ENCODE results near the gene GLE1.

GRCh38 chr9:128579194-128579593, 74.7 kb downstream of the GLE1 start:
- TF ChIP-seq, protein P1, sequence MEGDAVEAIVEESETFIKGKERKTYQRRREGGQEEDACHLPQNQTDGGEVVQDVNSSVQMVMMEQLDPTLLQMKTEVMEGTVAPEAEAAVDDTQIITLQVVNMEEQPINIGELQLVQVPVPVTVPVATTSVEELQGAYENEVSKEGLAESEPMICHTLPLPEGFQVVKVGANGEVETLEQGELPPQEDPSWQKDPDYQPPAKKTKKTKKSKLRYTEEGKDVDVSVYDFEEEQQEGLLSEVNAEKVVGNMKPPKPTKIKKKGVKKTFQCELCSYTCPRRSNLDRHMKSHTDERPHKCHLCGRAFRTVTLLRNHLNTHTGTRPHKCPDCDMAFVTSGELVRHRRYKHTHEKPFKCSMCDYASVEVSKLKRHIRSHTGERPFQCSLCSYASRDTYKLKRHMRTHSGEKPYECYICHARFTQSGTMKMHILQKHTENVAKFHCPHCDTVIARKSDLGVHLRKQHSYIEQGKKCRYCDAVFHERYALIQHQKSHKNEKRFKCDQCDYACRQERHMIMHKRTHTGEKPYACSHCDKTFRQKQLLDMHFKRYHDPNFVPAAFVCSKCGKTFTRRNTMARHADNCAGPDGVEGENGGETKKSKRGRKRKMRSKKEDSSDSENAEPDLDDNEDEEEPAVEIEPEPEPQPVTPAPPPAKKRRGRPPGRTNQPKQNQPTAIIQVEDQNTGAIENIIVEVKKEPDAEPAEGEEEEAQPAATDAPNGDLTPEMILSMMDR (IDR thresholded peaks at IDR 0.05; ENCODE audit: low read depth, low read length, poor library complexity, severe bottlenecking), result no peak
- no peak for TF ChIP-seq EZH2phosphoT487 (IDR thresholded peaks at IDR 0.05; ENCODE audit: borderline replicate concordance, low read length)
